ENCODE data around the gene PABPC1L2A. TPM values are rescaled to one million over a fixed set of nuclear protein-coding genes. Genes with fewer than 3 reads are reported as not detected.

The PABPC1L2A gene
- total RNA-seq = not detected in 2 replicates

GRCh38 chrX:73079024-73079562 lies at the start of gene PABPC1L2A:
Gene PABPC1L2A, minus strand, starts transcription at chrX:73079512. Its CDS starts 126 bp downstream, at chrX:73079386.

Other genes with a start within 250 kb of the PABPC1L2A start
- not detected in 2 replicates for gene FAM236C, start 166.9 kb downstream of the PABPC1L2A start, total RNA-seq
- gene FAM236A, start 141.3 kb downstream of the PABPC1L2A start, total RNA-seq = not detected in 2 replicates
- not detected in 2 replicates for gene DMRTC1, start 135.7 kb downstream of the PABPC1L2A start, total RNA-seq
- not detected in 2 replicates for gene PABPC1L2B, start 76.6 kb downstream of the PABPC1L2A start, total RNA-seq
- under 0.01 and 0.20 TPM in 2 replicates for gene NAP1L2, start 135.3 kb upstream of the PABPC1L2A start, total RNA-seq

Data from subcutaneous preadipocyte (primary cell).